GM18951 (cell line): ENCODE measurements around the gene TIE1.

ENCODE experiments used
- POLR2A ChIP-seq: IDR thresholded peaks from 4 replicates; pipeline ENCODE4 v1.6.1; 2011; ENCODE audit warnings: mild to moderate bottlenecking; ENCODE audit not compliant: insufficient read length, insufficient read depth; ENCODE audit errors: extremely low read depth
- in situ Hi-C: fragments of 300-500 bp; cut with MboI; formaldehyde crosslinking; loops from one replicate; pipeline ENCODE4 v1.12.0; 2022; ENCODE audit warnings: low sequenced_read_pairs, mixed read lengths, inconsistent platforms; ENCODE audit not compliant: unreplicated experiment

Gene TIE1

GRCh38 chr1:43288785-43289706 is 11.7 kb upstream of the TIE1 start:
- in situ Hi-C loops = no loop called here
- TF ChIP-seq POLR2A = no peak

GRCh38 chr1:43292216-43292615 is 8.6 kb upstream of the TIE1 start:
- in situ Hi-C loops = no loop called here
- no peak for TF ChIP-seq POLR2A

- in situ Hi-C loops = no loop called here
- TF ChIP-seq POLR2A = no peak
These were observed 8.1 kb upstream of the TIE1 start for GRCh38 chr1:43292679-43293078.

GRCh38 chr1:43293176-43293575 is 7.6 kb upstream of the TIE1 start:
- TF ChIP-seq POLR2A = no peak
- in situ Hi-C loops = no loop called here

- no peak for TF ChIP-seq POLR2A
- in situ Hi-C loops = no loop called here
These were observed 6.7 kb upstream of the TIE1 start for GRCh38 chr1:43293896-43294760.

GRCh38 chr1:43294761-43295160 is 6.0 kb upstream of the TIE1 start:
- in situ Hi-C loops = no loop called here
- TF ChIP-seq POLR2A = no peak

GRCh38 chr1:43296207-43296606 is 4.6 kb upstream of the TIE1 start:
- in situ Hi-C loops = no loop called here
- no peak for TF ChIP-seq POLR2A

GRCh38 chr1:43298055-43298454 is 2.7 kb upstream of the TIE1 start:
- no peak for TF ChIP-seq POLR2A
- in situ Hi-C loops = no loop called here

GRCh38 chr1:43299101-43299500 is 1.7 kb upstream of the TIE1 start:
- TF ChIP-seq POLR2A = no peak
- in situ Hi-C loops = no loop called here

GRCh38 chr1:43302201-43302600 is 1.4 kb downstream of the TIE1 start:
- in situ Hi-C loops = no loop called here
- no peak for TF ChIP-seq POLR2A

- TF ChIP-seq POLR2A = no peak
- in situ Hi-C loops = no loop called here
These were observed 2.1 kb downstream of the TIE1 start for GRCh38 chr1:43302721-43303470.

- in situ Hi-C loops = no loop called here
- TF ChIP-seq POLR2A = no peak
These were observed 2.9 kb downstream of the TIE1 start for GRCh38 chr1:43303471-43304313.
